Skin epidermis (tissue), 12 donors: ENCODE results near the gene EEIG1.
A peak's percentile ranks its signal among the peaks of the same experiment; 100 is the strongest.
"Not testable (repeated sequence)": the region's sequence is repeated elsewhere in the genome, so short reads cannot be mapped to it uniquely, and the experiment has no call there.

ENCODE experiments used
- H3K27ac ChIP-seq, 21 experiments: fragments of 200-600 bp; sonication (generic) in 11 of 21; one replicate each; pipeline ENCODE4 v1.5.0; 2020; ENCODE audit warnings: mild to moderate bottlenecking in 3 of 21, inconsistent platforms in 2 of 21, moderate library complexity in 2 of 21
- H3K4me3 ChIP-seq, 7 experiments: fragments of 200-600 bp; sonication (generic) in 2 of 7; one replicate each; pipeline ENCODE4 v1.5.0; 2020; ENCODE audit warnings: inconsistent platforms in 2 of 7, mild to moderate bottlenecking in 2 of 7, moderate library complexity in 1 of 7

EEIG1 gene

GRCh38 chr9:127980706-127981558 lies at the start of gene EEIG1:
EEIG1 (minus strand) TSS chr9:127980989; CDS start chr9:127980137, 852 bp downstream.
- Histone ChIP-seq H3K27ac (peak within 1 kb of the TSS; percentile 73 to 93 (median 89)), H3K4me3 (peak within 1 kb of the TSS; percentile 48 to 90 (median 75))

- peak overlapping the region in 12 of 21 experiments; percentile 8 to 95 (median 68) for H3K27ac ChIP-seq
- H3K4me3 ChIP-seq: no peak overlapping the region
Measured at GRCh38 chr9:128027705-128028104, 46.9 kb upstream of the EEIG1 start.

GRCh38 chr9:128026773-128027541 lies 46.2 kb upstream of the EEIG1 start:
- H3K4me3 ChIP-seq: no peak overlapping the region
- peak overlapping the region in 19 of 21 experiments; percentile 5 to 95 (median 67) for H3K27ac ChIP-seq

GRCh38 chr9:128026255-128026772 lies 45.5 kb upstream of the EEIG1 start:
- no peak overlapping the region for H3K4me3 ChIP-seq
- H3K27ac ChIP-seq: peak overlapping the region in 18 of 21 experiments; percentile 5 to 95 (median 68)

GRCh38 chr9:128025736-128026135 lies 44.9 kb upstream of the EEIG1 start:
- no peak overlapping the region for H3K4me3 ChIP-seq
- peak overlapping the region in 14 of 21 experiments; percentile 4 to 95 (median 56) for H3K27ac ChIP-seq

GRCh38 chr9:128024761-128025308 lies 44.0 kb upstream of the EEIG1 start:
- H3K27ac ChIP-seq: peak overlapping the region in 9 of 21 experiments; percentile 15 to 95 (median 80)
- H3K4me3 ChIP-seq: no peak overlapping the region

GRCh38 chr9:128023671-128024070 lies 42.9 kb upstream of the EEIG1 start:
- H3K4me3 ChIP-seq: not testable (repeated sequence)
- H3K27ac ChIP-seq: peak overlapping the region in 1 of 21 experiments; percentile 67

- no peak overlapping the region for H3K4me3 ChIP-seq
- peak overlapping the region in 3 of 21 experiments; percentile 27 to 67 (median 45) for H3K27ac ChIP-seq
Measured at GRCh38 chr9:128022886-128023285, 42.1 kb upstream of the EEIG1 start.

- Histone ChIP-seq H3K4me3 (no peak overlapping the region), H3K27ac (peak overlapping the region in 2 of 21 experiments; percentile 10 to 67)
Measured at GRCh38 chr9:128021098-128021497, 40.3 kb upstream of the EEIG1 start.

GRCh38 chr9:128020692-128021091 lies 39.9 kb upstream of the EEIG1 start:
- H3K4me3 ChIP-seq: no peak overlapping the region
- H3K27ac ChIP-seq: peak overlapping the region in 2 of 21 experiments; percentile 10 to 20

- Histone ChIP-seq H3K4me3 (no peak overlapping the region), H3K27ac (no peak overlapping the region)
Measured at GRCh38 chr9:128015696-128016095, 34.9 kb upstream of the EEIG1 start.

GRCh38 chr9:128011071-128011817 lies 30.5 kb upstream of the EEIG1 start:
- peak overlapping the region in 1 of 21 experiments; percentile 6 for H3K27ac ChIP-seq
- no peak overlapping the region for H3K4me3 ChIP-seq

GRCh38 chr9:128009639-128010038 lies 28.9 kb upstream of the EEIG1 start:
- no peak overlapping the region for H3K4me3 ChIP-seq
- H3K27ac ChIP-seq: no peak overlapping the region

GRCh38 chr9:128008171-128008570 lies 27.4 kb upstream of the EEIG1 start:
- H3K4me3 ChIP-seq: no peak overlapping the region
- peak overlapping the region in 9 of 21 experiments; percentile 25 to 90 (median 75) for H3K27ac ChIP-seq

- Histone ChIP-seq H3K27ac (peak overlapping the region in 18 of 21 experiments; percentile 5 to 90 (median 58)), H3K4me3 (no peak overlapping the region)
Measured at GRCh38 chr9:128007566-128008138, 26.9 kb upstream of the EEIG1 start.

GRCh38 chr9:128006332-128006996 lies 25.7 kb upstream of the EEIG1 start:
- no peak overlapping the region for H3K4me3 ChIP-seq
- peak overlapping the region in 12 of 21 experiments; percentile 5 to 90 (median 66) for H3K27ac ChIP-seq

GRCh38 chr9:128005923-128006322 lies 25.1 kb upstream of the EEIG1 start:
- Histone ChIP-seq H3K4me3 (no peak overlapping the region), H3K27ac (peak overlapping the region in 8 of 21 experiments; percentile 2 to 90 (median 77))

- Histone ChIP-seq H3K4me3 (no peak overlapping the region), H3K27ac (peak overlapping the region in 1 of 21 experiments; percentile 82)
Measured at GRCh38 chr9:128003966-128004604, 23.3 kb upstream of the EEIG1 start.
